Caco-2 (cell line): ENCODE measurements around the gene HEATR5A. TPM values are rescaled to one million over a fixed set of nuclear protein-coding genes. Genes with fewer than 3 reads are reported as not detected.

ENCODE experiments used
- BruUV-seq: library from RNA; stranded (reverse); fragments of 400-500 nt; replicated peaks from 2 replicates; lab custom pipeline; 2021; lab: Mats Ljungman, UMichigan
- CTCF ChIA-PET: fragments of 300-600 bp; sonication (Branson Sonifier 250); formaldehyde crosslinking; loops from one replicate; lab custom pipeline; 2022; ENCODE audit warnings: antibody characterized with exemption; lab: Charles Lee
- POLR2A ChIA-PET: fragments of 300-600 bp; sonication (Branson Sonifier 250); formaldehyde crosslinking; loops from one replicate; lab custom pipeline; 2022; ENCODE audit warnings: antibody characterized with exemption; lab: Charles Lee
- DNase-seq, 2 experiments: peaks; one replicate each; pipeline versions ENCODE4 v3.0.0 to v3.0.0-alpha.2; 2020 to 2022
- H3K27me3 ChIP-seq: replicated peaks from 2 replicates; pipeline ENCODE4 v1.6.0; 2011; ENCODE audit warnings: low read length; ENCODE audit not compliant: control insufficient read depth, insufficient read depth
- H3K36me3 ChIP-seq: 2 replicates; pipeline ENCODE4 v1.5.1; 2011; ENCODE audit warnings: low read length; ENCODE audit not compliant: control insufficient read depth, insufficient read depth
- H3K4me1 ChIP-seq: fragments of 250-450 bp; sonication (Bioruptor Pico); 2 replicates; pipeline ENCODE4 v1.5.1; 2020; ENCODE audit warnings: mild to moderate bottlenecking
- H3K4me3 ChIP-seq: 2 replicates; pipeline ENCODE4 v1.5.1; 2011; ENCODE audit warnings: low read depth, mild to moderate bottlenecking, control low read depth, low read length
- H3K9me3 ChIP-seq: fragments of 250-450 bp; sonication (Bioruptor Pico); 2 replicates; pipeline ENCODE4 v1.5.1; 2020; ENCODE audit warnings: mild to moderate bottlenecking, moderate library complexity
- H3K27ac Mint-ChIP-seq: one replicate; pipeline ENCODE4 v1.8.0; 2022; ENCODE audit warnings: mixed read lengths; ENCODE audit not compliant: unreplicated experiment
- H3K27me3 Mint-ChIP-seq: one replicate; pipeline ENCODE4 v1.8.0; 2022; ENCODE audit warnings: mixed read lengths; ENCODE audit not compliant: insufficient read depth, unreplicated experiment
- H3K36me3 Mint-ChIP-seq: one replicate; pipeline ENCODE4 v1.8.0; 2022; ENCODE audit warnings: mild to moderate bottlenecking, mixed read lengths; ENCODE audit not compliant: insufficient read depth, unreplicated experiment
- H3K4me1 Mint-ChIP-seq: one replicate; pipeline ENCODE4 v1.8.0; 2022; ENCODE audit warnings: low read depth, mixed read lengths; ENCODE audit not compliant: unreplicated experiment
- H3K4me3 Mint-ChIP-seq: one replicate; pipeline ENCODE4 v1.8.0; 2022; ENCODE audit warnings: mild to moderate bottlenecking, moderate library complexity, mixed read lengths; ENCODE audit not compliant: unreplicated experiment
- H3K9me3 Mint-ChIP-seq: one replicate; pipeline ENCODE4 v1.8.0; 2022; ENCODE audit warnings: mixed read lengths; ENCODE audit not compliant: unreplicated experiment
- intact Hi-C: fragments of 100-400 bp; cut with micrococcal nuclease; formaldehyde crosslinking; loops from one replicate; pipeline ENCODE4 v1.10.0; 2022; ENCODE audit not compliant: unreplicated experiment
- total RNA-seq: library from RNA; stranded (reverse); gene quantifications from 2 replicates; pipeline ENCODE4 v1.2.3, GENCODE V29; 2022
- TF ChIP-seq, protein P1 (sequence below), 2 experiments: fragments of 200-600 bp in 1 of 2; IDR thresholded peaks; 1 replicate in 1 of 2; 2 replicates in 1 of 2; pipeline versions ENCODE4 v1.5.1 to v1.8.0; 2011 to 2022; ENCODE audit warnings: antibody characterized with exemption in 1 of 2, control low read depth in 1 of 2, inconsistent platforms in 1 of 2, low read depth in 1 of 2, low read length in 1 of 2, mild to moderate bottlenecking in 1 of 2, moderate library complexity in 1 of 2; ENCODE audit not compliant: insufficient read depth in 1 of 2, severe bottlenecking in 1 of 2, unreplicated experiment in 1 of 2

Gene HEATR5A
- total RNA-seq, 1 experiment from 2014 or later: 55.6 TPM

DNA sequence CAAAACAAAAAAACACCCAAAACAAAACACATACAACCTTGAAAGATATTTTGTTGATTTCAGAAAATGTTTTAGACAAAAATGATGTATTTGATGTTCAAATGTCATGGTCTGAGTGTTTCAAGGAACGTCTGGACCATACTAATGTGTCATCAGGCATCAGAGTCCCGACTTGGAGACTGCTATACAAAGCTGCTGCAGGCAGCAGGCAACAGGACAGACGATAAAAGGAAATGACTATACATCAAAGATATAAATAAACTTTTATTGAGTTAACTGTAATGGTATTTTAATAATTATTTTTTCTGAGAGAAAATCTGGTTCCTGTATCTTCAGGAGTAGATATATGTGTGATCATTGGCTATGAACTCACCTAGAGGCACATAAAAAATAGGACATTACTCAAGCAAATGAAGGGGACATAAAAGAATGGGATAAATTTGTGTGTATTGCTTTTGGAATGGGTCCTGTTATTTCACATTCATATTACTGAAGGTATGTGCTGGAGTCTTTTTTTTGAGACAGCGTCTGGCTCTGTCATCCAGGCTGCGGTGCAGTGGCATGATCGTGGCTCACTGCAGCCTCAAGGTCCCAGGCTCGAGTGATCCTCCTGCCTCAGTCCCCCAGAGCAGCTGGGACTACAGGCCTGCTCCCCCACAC, 125.5 kb downstream of the HEATR5A start:
- Histone ChIP-seq H3K9me3 (no peaks in the 10 kb centered on the region), H3K27me3 (no peaks in the 10 kb centered on the region), H3K36me3 (no peaks in the 10 kb centered on the region), H3K4me3 (no peak overlapping the region), H3K4me1 (no peaks in the 10 kb centered on the region)
- Mint-ChIP-seq H3K27me3 (no peaks in the 10 kb centered on the region), H3K27ac (no peak overlapping the region), H3K4me3 (no peak overlapping the region), H3K36me3 (peaks cover under 1% of the 10 kb centered on the region), H3K9me3 (no peaks in the 10 kb centered on the region), H3K4me1 (no peaks in the 10 kb centered on the region)
- TF ChIP-seq, protein P1, sequence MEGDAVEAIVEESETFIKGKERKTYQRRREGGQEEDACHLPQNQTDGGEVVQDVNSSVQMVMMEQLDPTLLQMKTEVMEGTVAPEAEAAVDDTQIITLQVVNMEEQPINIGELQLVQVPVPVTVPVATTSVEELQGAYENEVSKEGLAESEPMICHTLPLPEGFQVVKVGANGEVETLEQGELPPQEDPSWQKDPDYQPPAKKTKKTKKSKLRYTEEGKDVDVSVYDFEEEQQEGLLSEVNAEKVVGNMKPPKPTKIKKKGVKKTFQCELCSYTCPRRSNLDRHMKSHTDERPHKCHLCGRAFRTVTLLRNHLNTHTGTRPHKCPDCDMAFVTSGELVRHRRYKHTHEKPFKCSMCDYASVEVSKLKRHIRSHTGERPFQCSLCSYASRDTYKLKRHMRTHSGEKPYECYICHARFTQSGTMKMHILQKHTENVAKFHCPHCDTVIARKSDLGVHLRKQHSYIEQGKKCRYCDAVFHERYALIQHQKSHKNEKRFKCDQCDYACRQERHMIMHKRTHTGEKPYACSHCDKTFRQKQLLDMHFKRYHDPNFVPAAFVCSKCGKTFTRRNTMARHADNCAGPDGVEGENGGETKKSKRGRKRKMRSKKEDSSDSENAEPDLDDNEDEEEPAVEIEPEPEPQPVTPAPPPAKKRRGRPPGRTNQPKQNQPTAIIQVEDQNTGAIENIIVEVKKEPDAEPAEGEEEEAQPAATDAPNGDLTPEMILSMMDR (IDR thresholded peaks at IDR 0.05; ENCODE audit: insufficient read depth in 1 of 2, low read depth in 1 of 2, low read length in 1 of 2, severe bottlenecking in 1 of 2, unreplicated experiment in 1 of 2): no peak
- ChIA-PET CTCF (no interaction called here), POLR2A (no interaction called here)
- BruUV-seq: no TSS peak
- intact Hi-C loops: no loop called here
- no peak for DNase-seq

DNA sequence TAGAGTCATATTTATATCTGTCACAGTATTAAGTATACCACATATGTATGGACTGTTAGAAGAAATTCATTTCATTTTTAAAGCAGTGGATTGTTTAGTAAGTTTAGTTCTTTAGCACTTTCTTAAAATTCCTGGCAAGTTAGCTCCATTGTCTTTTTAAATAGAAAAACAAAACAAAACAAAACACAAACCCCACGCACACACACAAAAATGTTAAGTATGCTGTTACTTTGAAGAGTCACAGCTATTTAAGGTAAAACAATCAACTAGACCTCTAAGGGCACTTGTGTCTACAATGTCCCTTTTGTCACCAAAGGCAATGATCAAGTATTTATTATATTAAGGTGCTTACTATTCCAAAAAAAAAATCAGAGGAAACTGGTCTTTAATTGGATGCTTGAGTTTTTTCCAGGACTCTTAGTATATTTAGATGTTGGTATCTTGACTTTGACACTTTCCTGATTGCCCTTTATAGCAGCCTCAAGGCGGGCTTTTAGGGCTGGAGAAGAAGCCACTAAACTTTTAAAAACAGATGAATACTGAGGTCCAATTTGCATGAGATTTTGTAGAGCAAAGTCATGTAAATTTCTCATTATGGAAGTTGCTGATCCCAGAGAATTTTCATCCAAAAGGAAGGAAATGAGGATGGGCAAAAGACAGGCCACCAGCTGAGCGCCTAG, 127.3 kb downstream of the HEATR5A start:
- Mint-ChIP-seq H3K9me3 (no peaks in the 10 kb centered on the region), H3K27ac (no peak overlapping the region), H3K36me3 (no peaks in the 10 kb centered on the region), H3K4me1 (no peaks in the 10 kb centered on the region), H3K27me3 (no peaks in the 10 kb centered on the region), H3K4me3 (no peak overlapping the region)
- Histone ChIP-seq H3K36me3 (no peaks in the 10 kb centered on the region), H3K9me3 (no peaks in the 10 kb centered on the region), H3K4me3 (no peak overlapping the region), H3K4me1 (no peaks in the 10 kb centered on the region), H3K27me3 (no peaks in the 10 kb centered on the region)
- ChIA-PET CTCF (no interaction called here), POLR2A (no interaction called here)
- TF ChIP-seq, protein P1 (IDR thresholded peaks at IDR 0.05; ENCODE audit: insufficient read depth in 1 of 2, low read depth in 1 of 2, low read length in 1 of 2, severe bottlenecking in 1 of 2, unreplicated experiment in 1 of 2): no peak
- TSS peak; percentile 32 for BruUV-seq
- intact Hi-C loops: no loop called here
- no peak for DNase-seq

DNA sequence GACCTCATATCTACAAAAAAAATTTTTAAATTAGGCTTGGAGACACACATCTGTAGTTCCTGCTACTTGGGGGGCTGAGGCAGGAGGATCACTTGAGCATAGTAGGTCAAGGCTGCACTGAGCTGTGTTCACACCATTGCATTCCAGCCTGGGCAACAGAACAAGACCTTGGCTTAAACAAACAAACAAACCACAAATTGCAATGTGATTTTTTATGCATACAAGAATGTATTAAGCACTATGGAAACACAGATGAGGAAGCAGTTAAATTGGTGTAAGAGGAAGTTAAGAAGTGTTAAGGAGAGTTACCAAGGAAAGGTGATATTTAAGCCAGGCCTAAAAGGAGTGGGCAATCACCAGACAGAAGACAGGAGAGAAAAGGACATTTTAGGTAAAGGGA, 129.1 kb downstream of the HEATR5A start:
- Histone ChIP-seq H3K4me3 (no peak overlapping the region), H3K27me3 (no peaks in the 10 kb centered on the region), H3K4me1 (no peaks in the 10 kb centered on the region), H3K36me3 (no peaks in the 10 kb centered on the region), H3K9me3 (no peaks in the 10 kb centered on the region)
- no peak overlapping the region for H3K4me3 Mint-ChIP-seq
- POLR2A ChIA-PET: no interaction called here
- DNase-seq: no peak
- no TSS peak for BruUV-seq
- H3K4me1 Mint-ChIP-seq: no peaks in the 10 kb centered on the region
- peaks cover 4% of the 10 kb centered on the region for H3K36me3 Mint-ChIP-seq
- no peaks in the 10 kb centered on the region for H3K27me3 Mint-ChIP-seq
- TF ChIP-seq, protein P1 (IDR thresholded peaks at IDR 0.05; ENCODE audit: insufficient read depth in 1 of 2, low read depth in 1 of 2, low read length in 1 of 2, severe bottlenecking in 1 of 2, unreplicated experiment in 1 of 2): no peak
- intact Hi-C loops: no loop called here
- H3K9me3 Mint-ChIP-seq: no peaks in the 10 kb centered on the region
- CTCF ChIA-PET: no interaction called here
- no peak overlapping the region for H3K27ac Mint-ChIP-seq
